ENCODE data around the gene SERPINH1.

Gene SERPINH1

DNA sequence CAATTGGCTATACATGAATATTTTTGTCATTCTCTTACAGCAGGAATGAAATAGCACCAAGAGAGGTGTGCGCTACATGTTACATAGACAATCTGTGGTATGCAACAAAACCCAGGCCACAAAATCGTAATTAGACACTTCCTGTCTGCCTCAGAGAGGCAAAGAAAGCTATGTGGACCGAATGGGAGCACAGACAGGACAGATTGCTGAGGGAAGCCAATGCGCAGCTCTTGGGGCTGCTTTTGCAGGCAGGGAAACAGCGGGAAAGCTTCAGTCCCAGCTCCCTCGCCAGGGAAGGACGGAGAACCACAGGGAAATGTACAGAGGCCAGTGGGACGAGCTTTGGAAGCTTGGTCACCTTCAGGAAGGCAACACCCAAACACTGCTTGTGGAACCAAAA, 40.9 kb downstream of the SERPINH1 start:
- DNase-seq = no peak

DNA sequence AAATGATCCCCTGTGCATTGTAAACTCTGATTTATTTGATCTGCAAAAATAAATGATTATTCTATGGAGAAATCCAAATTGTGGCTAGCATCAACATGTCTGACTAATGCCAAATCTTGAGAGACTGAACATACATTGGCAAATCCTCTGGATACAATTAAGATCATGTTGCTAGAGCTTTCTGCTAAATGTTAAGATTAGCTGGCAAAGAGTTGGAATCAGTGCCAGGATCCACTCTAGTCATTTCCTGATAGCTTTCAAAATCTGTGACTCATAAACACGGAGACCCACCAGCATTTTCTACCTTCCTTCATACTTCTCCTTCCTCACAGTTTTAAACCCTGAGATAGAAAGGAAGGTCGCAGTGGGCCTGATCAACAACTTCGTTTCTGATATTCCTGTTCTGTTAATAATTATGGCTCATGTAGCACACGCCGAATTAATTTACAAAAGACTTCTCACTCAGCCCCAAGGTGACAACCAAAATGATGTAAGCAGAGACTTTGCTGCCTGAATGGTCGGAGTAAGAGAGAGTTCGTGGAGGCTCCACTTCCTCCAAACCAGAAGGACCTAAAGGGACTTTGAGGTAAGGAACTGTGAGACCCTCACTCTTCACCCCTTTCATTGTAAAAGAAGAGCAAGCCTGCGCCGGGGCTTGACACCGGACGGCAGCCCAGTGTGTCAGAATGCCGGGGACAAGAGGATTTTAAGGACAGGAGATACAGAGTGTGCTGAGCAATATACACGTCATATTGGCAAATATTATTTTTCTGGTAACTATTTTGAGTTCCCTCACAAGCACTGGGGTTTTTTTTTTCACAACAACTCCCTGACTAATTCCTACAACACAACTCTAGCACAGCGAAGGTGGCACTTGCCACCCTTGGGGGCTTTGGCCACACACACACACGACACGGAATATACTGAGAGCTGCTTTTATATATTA, 42.0 kb downstream of the SERPINH1 start:
- no peak for DNase-seq

DNA sequence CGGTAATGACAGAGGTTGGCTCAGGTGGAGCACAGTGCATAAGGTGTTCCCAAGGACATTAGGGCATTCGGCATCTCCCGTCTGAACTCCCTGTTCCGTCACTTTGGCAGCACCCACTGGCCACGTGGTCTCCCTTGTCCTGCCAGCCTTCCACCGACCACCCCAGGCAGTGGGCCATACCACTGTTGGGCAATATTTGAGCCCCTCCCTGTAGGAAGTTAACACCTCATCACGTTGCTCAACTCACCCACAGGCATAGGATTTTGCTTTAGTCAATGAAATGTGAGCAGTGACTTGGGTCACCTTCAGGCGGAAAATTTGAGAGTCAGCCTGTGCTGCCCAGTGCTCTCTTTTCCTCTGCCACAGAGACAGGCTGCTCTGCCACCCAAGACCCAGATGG, 44.0 kb downstream of the SERPINH1 start:
- DNase-seq = no peak

DNA sequence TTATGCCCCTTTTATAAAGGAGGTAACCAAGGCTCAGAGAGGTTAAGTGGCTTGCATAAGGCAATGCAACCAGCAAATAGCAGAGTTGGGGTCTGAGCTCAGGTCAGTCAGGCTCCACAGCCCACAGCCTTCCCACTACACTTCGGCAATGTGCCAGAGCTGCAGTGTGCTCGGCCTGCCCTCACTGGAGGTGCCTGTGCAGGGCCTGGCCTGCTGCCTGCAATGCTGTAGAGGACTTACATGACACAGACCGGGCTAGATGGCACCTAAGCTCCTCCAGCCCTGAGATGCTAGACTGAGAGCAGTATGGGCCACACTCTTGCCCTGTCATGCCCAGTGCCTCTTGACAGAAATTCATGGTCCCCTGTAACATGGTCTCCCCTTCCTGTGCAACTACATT, 49.8 kb downstream of the SERPINH1 start:
- DNase-seq = no peak

DNA sequence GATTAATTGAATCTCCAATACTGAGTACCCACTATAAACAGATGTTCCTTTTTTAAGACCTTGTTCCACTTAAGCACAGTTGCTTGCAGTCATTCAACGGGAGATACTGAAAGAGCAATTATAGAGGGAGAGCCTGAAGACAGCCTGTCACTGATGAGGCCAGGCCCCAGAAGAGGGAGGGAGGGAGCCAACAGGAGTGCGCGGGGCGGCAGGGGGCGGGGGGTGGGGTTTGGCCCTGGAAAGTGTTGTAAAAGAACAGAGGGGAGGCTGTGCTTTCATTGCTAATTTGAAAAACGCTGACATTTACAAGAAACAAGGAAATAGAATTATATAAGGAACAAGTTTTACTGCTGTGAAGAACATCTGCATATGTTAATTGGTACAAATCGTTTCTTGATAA, 53.7 kb downstream of the SERPINH1 start:
- DNase-seq = no peak

DNA sequence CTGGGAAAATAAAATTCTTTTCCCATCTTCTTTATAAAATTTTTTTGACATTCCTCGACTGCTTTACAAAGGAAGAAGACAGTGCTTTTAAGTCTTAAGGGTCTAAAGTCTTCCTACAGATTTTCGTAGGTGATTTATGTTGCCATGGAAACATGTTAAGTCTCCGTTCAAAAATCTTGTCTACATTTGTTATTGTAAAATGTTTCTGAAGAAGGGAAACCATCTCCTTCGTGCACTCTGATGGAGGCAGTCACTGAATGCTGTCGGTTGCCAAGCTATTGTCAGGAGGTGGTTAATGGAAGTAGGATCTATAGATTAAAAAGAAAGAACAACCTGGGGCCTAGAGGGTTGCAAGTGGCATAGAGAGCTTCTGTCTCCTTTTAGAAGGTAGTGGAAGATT, 54.2 kb downstream of the SERPINH1 start:
- DNase-seq = no peak

Measured in DMS79 (cell line).